GM23338 (cell line): ENCODE results near the gene LIF.

Source experiments
- CREB1 ChIP-seq: fragments of 250-450 bp; sonication (Bioruptor Pico); IDR thresholded peaks from 2 replicates; pipeline ENCODE4 v1.5.0; 2020; ENCODE audit warnings: low read depth, mild to moderate bottlenecking, moderate library complexity
- EZH2 ChIP-seq: fragments of 200-600 bp; sonication (generic); IDR thresholded peaks from one replicate; pipeline ENCODE4 v1.8.0; 2017; ENCODE audit warnings: antibody characterized with exemption, mild to moderate bottlenecking, low read depth; ENCODE audit not compliant: unreplicated experiment
- EZH2phosphoT487 ChIP-seq: fragments of 200-600 bp; sonication (generic); IDR thresholded peaks from one replicate; pipeline ENCODE4 v1.8.1; 2018; ENCODE audit warnings: antibody characterized with exemption; ENCODE audit not compliant: unreplicated experiment
- JUNB ChIP-seq: IDR thresholded peaks from one replicate; pipeline ENCODE4 v1.6.1; 2016; ENCODE audit warnings: antibody characterized with exemption; ENCODE audit not compliant: unreplicated experiment
- NANOG ChIP-seq: IDR thresholded peaks from 2 replicates; pipeline ENCODE4 v1.6.1; 2016; ENCODE audit warnings: antibody characterized with exemption, borderline replicate concordance
- POLR2AphosphoS5 ChIP-seq: IDR thresholded peaks from 2 replicates; pipeline ENCODE4 v1.6.1; 2016; ENCODE audit warnings: antibody characterized with exemption, low read depth
- STAT1 ChIP-seq: IDR thresholded peaks from one replicate; pipeline ENCODE4 v1.6.1; 2016; ENCODE audit warnings: antibody characterized with exemption; ENCODE audit not compliant: unreplicated experiment
- ZNF331 ChIP-seq: fragments of 250-450 bp; sonication (Bioruptor Pico); IDR thresholded peaks from 2 replicates; pipeline ENCODE4 v1.5.0; 2020; ENCODE audit warnings: low read depth, mild to moderate bottlenecking, moderate library complexity
- TF ChIP-seq, protein P1 (sequence below), 2 experiments: fragments of 200-600 bp in 1 of 2; sonication (generic) in 1 of 2; conservative IDR thresholded peaks; 2 replicates each; pipeline versions ENCODE4 v1.5.1 to v1.6.1; 2016 to 2017; ENCODE audit warnings: antibody characterized with exemption in 2 of 2, low read depth in 2 of 2, mild to moderate bottlenecking in 2 of 2, moderate library complexity in 1 of 2
- TF ChIP-seq, protein P2 (sequence below): IDR thresholded peaks from one replicate; pipeline ENCODE4 v1.6.1; 2018; ENCODE audit warnings: antibody characterized with exemption; ENCODE audit not compliant: unreplicated experiment
- TF ChIP-seq, protein P3 (sequence below): IDR thresholded peaks from 2 replicates; pipeline ENCODE4 v1.6.1; 2016; ENCODE audit warnings: antibody characterized with exemption

DNA sequence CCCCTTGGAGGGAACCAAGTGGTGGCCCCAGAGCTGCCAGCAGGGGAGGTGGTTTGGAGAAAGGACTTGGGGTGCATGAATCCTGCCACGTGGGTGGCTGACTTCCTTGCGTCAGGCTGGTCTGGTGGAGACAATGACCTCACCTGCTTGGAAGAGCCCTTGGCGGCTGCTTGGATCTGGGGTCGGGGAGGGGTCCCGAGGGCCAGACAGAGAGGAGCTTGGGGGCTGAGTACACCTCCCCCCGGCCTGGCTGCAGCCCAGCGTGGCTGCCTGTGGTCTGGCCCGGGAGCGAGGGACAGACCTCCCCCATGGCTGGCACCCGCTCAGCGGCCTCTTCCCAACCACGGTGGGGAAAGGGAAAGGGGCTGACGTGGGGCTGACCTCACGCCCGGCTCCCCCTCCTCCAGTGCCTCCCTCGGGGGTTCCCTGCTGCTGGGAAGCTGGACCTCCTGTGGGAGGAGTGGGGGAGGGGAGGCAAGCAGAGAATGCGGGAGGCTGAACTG is 13.8 kb downstream of the LIF start:
- TF ChIP-seq, protein P1, sequence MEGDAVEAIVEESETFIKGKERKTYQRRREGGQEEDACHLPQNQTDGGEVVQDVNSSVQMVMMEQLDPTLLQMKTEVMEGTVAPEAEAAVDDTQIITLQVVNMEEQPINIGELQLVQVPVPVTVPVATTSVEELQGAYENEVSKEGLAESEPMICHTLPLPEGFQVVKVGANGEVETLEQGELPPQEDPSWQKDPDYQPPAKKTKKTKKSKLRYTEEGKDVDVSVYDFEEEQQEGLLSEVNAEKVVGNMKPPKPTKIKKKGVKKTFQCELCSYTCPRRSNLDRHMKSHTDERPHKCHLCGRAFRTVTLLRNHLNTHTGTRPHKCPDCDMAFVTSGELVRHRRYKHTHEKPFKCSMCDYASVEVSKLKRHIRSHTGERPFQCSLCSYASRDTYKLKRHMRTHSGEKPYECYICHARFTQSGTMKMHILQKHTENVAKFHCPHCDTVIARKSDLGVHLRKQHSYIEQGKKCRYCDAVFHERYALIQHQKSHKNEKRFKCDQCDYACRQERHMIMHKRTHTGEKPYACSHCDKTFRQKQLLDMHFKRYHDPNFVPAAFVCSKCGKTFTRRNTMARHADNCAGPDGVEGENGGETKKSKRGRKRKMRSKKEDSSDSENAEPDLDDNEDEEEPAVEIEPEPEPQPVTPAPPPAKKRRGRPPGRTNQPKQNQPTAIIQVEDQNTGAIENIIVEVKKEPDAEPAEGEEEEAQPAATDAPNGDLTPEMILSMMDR (conservative IDR thresholded peaks at IDR 0.05; ENCODE audit: low read depth in 2 of 2) = no peak
- TF ChIP-seq EZH2phosphoT487 (no peak), NANOG (no peak), CREB1 (CRISPR knock-in tag) (no peak), JUNB (no peak), EZH2 (no peak), POLR2AphosphoS5 (no peak), STAT1 (no peak), ZNF331 (CRISPR knock-in tag) (no peak)
- TF ChIP-seq, protein P2, sequence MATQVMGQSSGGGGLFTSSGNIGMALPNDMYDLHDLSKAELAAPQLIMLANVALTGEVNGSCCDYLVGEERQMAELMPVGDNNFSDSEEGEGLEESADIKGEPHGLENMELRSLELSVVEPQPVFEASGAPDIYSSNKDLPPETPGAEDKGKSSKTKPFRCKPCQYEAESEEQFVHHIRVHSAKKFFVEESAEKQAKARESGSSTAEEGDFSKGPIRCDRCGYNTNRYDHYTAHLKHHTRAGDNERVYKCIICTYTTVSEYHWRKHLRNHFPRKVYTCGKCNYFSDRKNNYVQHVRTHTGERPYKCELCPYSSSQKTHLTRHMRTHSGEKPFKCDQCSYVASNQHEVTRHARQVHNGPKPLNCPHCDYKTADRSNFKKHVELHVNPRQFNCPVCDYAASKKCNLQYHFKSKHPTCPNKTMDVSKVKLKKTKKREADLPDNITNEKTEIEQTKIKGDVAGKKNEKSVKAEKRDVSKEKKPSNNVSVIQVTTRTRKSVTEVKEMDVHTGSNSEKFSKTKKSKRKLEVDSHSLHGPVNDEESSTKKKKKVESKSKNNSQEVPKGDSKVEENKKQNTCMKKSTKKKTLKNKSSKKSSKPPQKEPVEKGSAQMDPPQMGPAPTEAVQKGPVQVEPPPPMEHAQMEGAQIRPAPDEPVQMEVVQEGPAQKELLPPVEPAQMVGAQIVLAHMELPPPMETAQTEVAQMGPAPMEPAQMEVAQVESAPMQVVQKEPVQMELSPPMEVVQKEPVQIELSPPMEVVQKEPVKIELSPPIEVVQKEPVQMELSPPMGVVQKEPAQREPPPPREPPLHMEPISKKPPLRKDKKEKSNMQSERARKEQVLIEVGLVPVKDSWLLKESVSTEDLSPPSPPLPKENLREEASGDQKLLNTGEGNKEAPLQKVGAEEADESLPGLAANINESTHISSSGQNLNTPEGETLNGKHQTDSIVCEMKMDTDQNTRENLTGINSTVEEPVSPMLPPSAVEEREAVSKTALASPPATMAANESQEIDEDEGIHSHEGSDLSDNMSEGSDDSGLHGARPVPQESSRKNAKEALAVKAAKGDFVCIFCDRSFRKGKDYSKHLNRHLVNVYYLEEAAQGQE = no peak
- TF ChIP-seq, protein P3, sequence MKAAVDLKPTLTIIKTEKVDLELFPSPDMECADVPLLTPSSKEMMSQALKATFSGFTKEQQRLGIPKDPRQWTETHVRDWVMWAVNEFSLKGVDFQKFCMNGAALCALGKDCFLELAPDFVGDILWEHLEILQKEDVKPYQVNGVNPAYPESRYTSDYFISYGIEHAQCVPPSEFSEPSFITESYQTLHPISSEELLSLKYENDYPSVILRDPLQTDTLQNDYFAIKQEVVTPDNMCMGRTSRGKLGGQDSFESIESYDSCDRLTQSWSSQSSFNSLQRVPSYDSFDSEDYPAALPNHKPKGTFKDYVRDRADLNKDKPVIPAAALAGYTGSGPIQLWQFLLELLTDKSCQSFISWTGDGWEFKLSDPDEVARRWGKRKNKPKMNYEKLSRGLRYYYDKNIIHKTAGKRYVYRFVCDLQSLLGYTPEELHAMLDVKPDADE = no peak
